Heart left ventricle (tissue), 16 donors: Measurements from ENCODE around the gene PCNX1. TPM values are rescaled to one million over a fixed set of nuclear protein-coding genes. Genes with fewer than 3 reads are reported as not detected.
A peak's percentile ranks its signal among the peaks of the same experiment; 100 is the strongest.

ENCODE experiments used
- ATAC-seq, 4 donors: fragments of 200-7000 bp; cut with Tn5 transposase; one replicate each; pipeline ENCODE4 v1.9.1; 2020 to 2022; ENCODE audit warnings: moderate library complexity in 4 of 4, mild to moderate bottlenecking in 3 of 4, moderate number of reproducible peaks in 1 of 4
- DNase-seq, 5 donors: peaks; one replicate each; pipeline ENCODE4 v3.0.0-alpha.2; 2020
- H3K27ac ChIP-seq, 12 donors: fragments of 200-600 bp; sonication (generic) in 4 of 12; one replicate each; pipeline versions ENCODE4 v1.5.0 to v1.8.0; 2016 to 2022; ENCODE audit warnings: mild to moderate bottlenecking in 2 of 12
- H3K27me3 ChIP-seq, 9 donors: fragments of 200-600 bp; sonication (generic) in 2 of 9; one replicate each; pipeline versions ENCODE4 v1.5.1 to v1.8.0; 2016 to 2022; ENCODE audit warnings: mild to moderate bottlenecking in 3 of 9
- H3K36me3 ChIP-seq, 9 donors: fragments of 200-600 bp; sonication (generic) in 2 of 9; one replicate each; pipeline versions ENCODE4 v1.5.0 to v1.8.0; 2018 to 2022; ENCODE audit warnings: mild to moderate bottlenecking in 2 of 9
- H3K4me1 ChIP-seq, 12 donors: fragments of 200-600 bp; sonication (generic) in 4 of 12; one replicate each; pipeline versions ENCODE4 v1.5.0 to v1.8.0; 2016 to 2022; ENCODE audit warnings: mild to moderate bottlenecking in 3 of 12
- H3K4me3 ChIP-seq, 12 donors: fragments of 200-600 bp; sonication (generic) in 4 of 12; one replicate each; pipeline versions ENCODE4 v1.5.0 to v1.8.0; 2017 to 2022; ENCODE audit warnings: mild to moderate bottlenecking in 9 of 12, moderate library complexity in 4 of 12
- H3K9me3 ChIP-seq, 12 donors: fragments of 200-600 bp; sonication (generic) in 4 of 12; one replicate each; pipeline versions ENCODE4 v1.5.0 to v1.8.0; 2016 to 2022; ENCODE audit warnings: mild to moderate bottlenecking in 1 of 12
- CTCF ChIP-seq, 12 donors: fragments of 200-600 bp; sonication (generic) in 4 of 12; IDR thresholded peaks; one replicate each; pipeline versions ENCODE4 v1.5.0 to v1.8.0; 2018 to 2022; ENCODE audit warnings: antibody characterized with exemption in 12 of 12, mild to moderate bottlenecking in 5 of 12
- POLR2A ChIP-seq, 2 donors: fragments of 450-650 bp; IDR thresholded peaks; one replicate each; pipeline ENCODE4 v1.6.1; 2017; ENCODE audit warnings: antibody characterized with exemption in 2 of 2, mild to moderate bottlenecking in 2 of 2, moderate library complexity in 2 of 2
- WGBS, 4 donors: extraction: QIAGEN DNeasy Blood & Tissue Kit in 2 of 4; methylation state at CpG; one replicate each; pipeline versions ENCODE4 v1.1.5 to v1.1.7; 2013 to 2018; 5-methylcytosine and 5-hydroxymethylcytosine counted together
- intact Hi-C, 10 donors: fragments of 100-400 bp; cut with DNase I; formaldehyde crosslinking; loops; one replicate each; pipeline versions ENCODE4 v1.11.1 to v1.14.2; 2022
- polyA plus RNA-seq, 2 donors: library from polyadenylated mRNA; stranded (reverse); fragments of 200-250 nt; gene quantifications; one replicate each; pipeline ENCODE4 v1.2.3, GENCODE V29; 2013
- total RNA-seq, 9 donors: library from RNA; depleted of rRNA in 2 of 9; stranded (reverse); fragments of >200 nt in 2 of 9; fragmentation: NEBNext Ultra II Directional in 3 of 9; extraction: Animal tissue kit (Norgen Biotek cat#: 25700) in 3 of 9; gene quantifications; one replicate each; pipeline versions ENCODE4 v1.1.0 to v1.2.4, GENCODE V29; 2016 to 2023
- donor health status: ischemic (EF 13 %, LVEDD 7.1; RV severe dilation, severe dysfunction).
- donor health status: healthy with polysubstance abuse.
- donor health status: DM: no; HTN: yes; CAD: no.
- donor health status: DM: no; HTN: no; CAD: no.
- donor health status: ischemic (EF 25% LVEDD 6.9; RV normal size, moderate dysfunction).
- donor health status: ischemic (EF 25% LVEDD 5.7; RV mildly dilated, moderate dysfunction).
- donor health status: healthy.
- donor health status: DM: yes; HTN: yes; CAD: no.
- donor health status: ischemic (EF 35%, LVEDD 5.7; RV mildly dilated, moderate dysfunction).
- donor health status: nonischemic (EF 11% LVEDD 7.7; RV severe dilation, severe dysfunction).
- donor health status: DM: yes; HTN: yes; CAD: no.
- donor health status: PGD.
- donor health status: ischemic (EF 29% LVEDD 5.4; RV normal size, mild dysfunction).
- donor health status: nonischemic (EF 23%, LVEDD 6.1; RV moderate dilation, normal function).

The PCNX1 gene
- total and polyA plus RNA-seq, 11 donors, result 6.1 to 64.7 (median 52.7) TPM

- DNase-seq (no peak), ATAC-seq (no peak)
- Histone ChIP-seq H3K4me1 (peaks cover 0 to 10% (median 0%) of the 10 kb centered on the region in 12 donors), H3K4me3 (no peak overlapping the region), H3K9me3 (peaks cover 0 to 11% (median 0%) of the 10 kb centered on the region in 12 donors), H3K27ac (no peak overlapping the region), H3K27me3 (no peaks in the 10 kb centered on the region), H3K36me3 (no peaks in the 10 kb centered on the region)
- 84 to 93% (median 91%) methylated on average over 7 to 9 of the region's 9 CpGs for WGBS, 4 donors
- intact Hi-C loops, result loop anchor here in 8 of 10 donors (5.0 to 10.0 kb wide), 5 partner anchors 178 to 721 kb away; partner anchors contain the start of gene SIPA1L1 (in 2 of the 8)
- TF ChIP-seq CTCF (IDR thresholded peaks at IDR 0.05), result no peak
- TF ChIP-seq POLR2A (IDR thresholded peaks at IDR 0.05), result no peak
Measured at GRCh38 chr14:71136386-71137060, 229.3 kb downstream of the PCNX1 start.

GRCh38 chr14:71137536-71138447, 230.5 kb downstream of the PCNX1 start:
- intact Hi-C loops, result loop anchor here in 9 of 10 donors (2.0 to 10.0 kb wide), 7 partner anchors 177 to 720 kb away; partner anchors contain the start of gene SIPA1L1 (in 3 of the 9)
- Histone ChIP-seq H3K27me3 (no peaks in the 10 kb centered on the region), H3K9me3 (peaks cover 0 to 11% (median 0%) of the 10 kb centered on the region in 12 donors), H3K27ac (no peak overlapping the region), H3K4me1 (peaks cover 0 to 22% (median 0%) of the 10 kb centered on the region in 12 donors), H3K4me3 (no peak overlapping the region), H3K36me3 (no peaks in the 10 kb centered on the region)
- 86 to 92% (median 89%) methylated on average over 5 of the region's 5 CpGs for WGBS, 4 donors
- ATAC-seq (no peak), DNase-seq (no peak)
- no peak for TF ChIP-seq CTCF (IDR thresholded peaks at IDR 0.05)

- H3K4me1 ChIP-seq, result peaks cover 0 to 31% (median 0%) of the 10 kb centered on the region in 12 donors
- intact Hi-C loops, result loop anchor here (1.0 to 10.0 kb wide), 8 partner anchors 176 to 719 kb away; partner anchors contain the start of gene SIPA1L1 (in 3 of the 10)
- H3K4me3 ChIP-seq, result peak overlapping the region in 2 of 12 donors; percentile 7 to 28
- ATAC-seq, result peak; percentile 55 to 85 (median 72)
- no peaks in the 10 kb centered on the region for H3K36me3 ChIP-seq
- H3K27ac ChIP-seq, result no peak overlapping the region
- H3K27me3 ChIP-seq, result no peaks in the 10 kb centered on the region
- peaks cover 0 to 11% (median 0%) of the 10 kb centered on the region in 12 donors for H3K9me3 ChIP-seq
- 22 to 30% (median 24%) methylated on average over 14 of the region's 14 CpGs for WGBS, 4 donors
- TF ChIP-seq POLR2A (IDR thresholded peaks at IDR 0.05) (no peak), CTCF (IDR thresholded peaks at IDR 0.05) (peak; percentile 88 to 95 (median 92))
- peak; percentile 36 to 77 (median 47) for DNase-seq
Measured at GRCh38 chr14:71138448-71139293, 231.4 kb downstream of the PCNX1 start.
